CD4-positive, alpha-beta T cell treated with Interleukin-4 for 1 hour (primary cell): ENCODE results near the gene SLC11A1.

Experiments used
- DNase-seq, 2 donors: peaks; one replicate each; pipeline ENCODE4 v3.0.0-alpha.2; 2020 to 2022

Gene SLC11A1

DNA sequence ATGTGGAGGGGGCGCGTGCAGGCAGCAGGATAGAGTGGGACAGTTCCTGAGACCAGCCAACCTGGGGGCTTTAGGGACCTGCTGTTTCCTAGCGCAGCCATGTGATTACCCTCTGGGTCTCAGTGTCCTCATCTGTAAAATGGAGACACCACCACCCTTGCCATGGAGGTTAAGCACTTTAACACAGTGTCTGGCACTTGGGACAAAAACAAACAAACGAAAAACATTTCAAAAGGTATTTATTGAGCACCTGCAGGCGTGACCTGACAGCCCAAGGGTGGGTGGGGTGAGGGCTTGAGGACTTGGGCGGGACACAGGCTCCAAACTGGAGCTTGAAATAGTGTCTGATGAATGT is 13.0 kb downstream of the SLC11A1 start:
- no peak for DNase-seq

DNA sequence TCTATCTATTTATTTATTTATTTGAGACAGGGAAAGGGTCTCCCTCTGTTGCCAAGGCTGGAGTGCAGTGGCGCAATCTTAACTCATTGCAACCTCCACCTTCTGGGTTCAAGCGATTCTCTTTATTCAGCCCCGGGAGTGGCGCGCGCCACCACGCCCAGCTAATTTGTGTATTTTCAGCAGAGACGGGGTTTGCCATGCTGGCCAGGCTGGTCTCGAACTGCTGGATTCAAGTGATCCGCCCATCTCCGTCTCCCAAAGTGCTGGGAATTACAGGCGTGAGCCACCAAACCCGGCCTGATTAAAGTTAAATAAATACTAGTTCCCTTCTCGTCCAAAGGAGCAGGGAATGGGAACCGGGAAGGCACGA is 13.4 kb downstream of the SLC11A1 start:
- DNase-seq = no peak

DNA sequence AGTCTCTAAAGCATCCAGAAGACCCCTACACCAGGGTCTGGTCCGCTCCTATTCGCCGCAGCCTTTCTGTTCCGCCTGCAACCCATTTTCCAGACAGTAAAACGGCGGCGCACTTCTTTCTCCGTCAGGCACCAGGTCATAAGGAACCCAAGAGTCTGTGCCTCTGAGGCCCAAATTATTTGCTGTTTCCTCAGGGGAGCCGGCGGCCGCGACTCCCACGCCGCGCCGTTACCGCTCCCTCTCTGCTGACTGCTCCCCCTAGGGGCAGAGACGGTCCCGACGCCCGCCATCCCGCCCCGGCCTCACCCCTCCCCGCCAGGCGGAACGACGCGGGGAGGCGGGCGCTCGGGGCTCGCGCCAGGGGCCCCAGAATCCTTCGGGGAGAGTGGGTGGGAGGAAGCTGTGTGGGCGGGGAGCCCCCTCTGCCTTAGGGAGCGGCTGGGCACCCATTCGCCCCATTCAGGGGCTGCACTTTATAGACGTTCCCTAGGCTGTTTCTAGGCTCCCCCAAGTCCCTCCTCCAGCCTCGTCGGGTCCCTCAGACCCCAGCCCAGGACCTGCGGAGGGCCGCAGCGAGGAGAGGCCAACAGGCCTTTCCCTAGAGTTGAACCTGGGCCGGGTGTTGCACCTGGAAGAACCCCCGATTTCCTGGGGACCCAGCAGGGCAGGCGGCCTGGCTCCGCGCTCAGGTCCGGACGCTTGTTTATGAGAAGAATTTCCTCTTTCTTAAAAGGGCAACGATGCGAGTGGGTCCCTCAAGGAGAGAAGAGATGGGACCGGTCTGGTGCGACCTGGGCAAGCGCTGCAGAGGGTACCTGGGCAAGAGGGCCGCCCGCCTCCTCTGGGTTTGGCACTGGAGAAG is 14.0 kb downstream of the SLC11A1 start:
- DNase-seq = peak; percentile 96 to 97

DNA sequence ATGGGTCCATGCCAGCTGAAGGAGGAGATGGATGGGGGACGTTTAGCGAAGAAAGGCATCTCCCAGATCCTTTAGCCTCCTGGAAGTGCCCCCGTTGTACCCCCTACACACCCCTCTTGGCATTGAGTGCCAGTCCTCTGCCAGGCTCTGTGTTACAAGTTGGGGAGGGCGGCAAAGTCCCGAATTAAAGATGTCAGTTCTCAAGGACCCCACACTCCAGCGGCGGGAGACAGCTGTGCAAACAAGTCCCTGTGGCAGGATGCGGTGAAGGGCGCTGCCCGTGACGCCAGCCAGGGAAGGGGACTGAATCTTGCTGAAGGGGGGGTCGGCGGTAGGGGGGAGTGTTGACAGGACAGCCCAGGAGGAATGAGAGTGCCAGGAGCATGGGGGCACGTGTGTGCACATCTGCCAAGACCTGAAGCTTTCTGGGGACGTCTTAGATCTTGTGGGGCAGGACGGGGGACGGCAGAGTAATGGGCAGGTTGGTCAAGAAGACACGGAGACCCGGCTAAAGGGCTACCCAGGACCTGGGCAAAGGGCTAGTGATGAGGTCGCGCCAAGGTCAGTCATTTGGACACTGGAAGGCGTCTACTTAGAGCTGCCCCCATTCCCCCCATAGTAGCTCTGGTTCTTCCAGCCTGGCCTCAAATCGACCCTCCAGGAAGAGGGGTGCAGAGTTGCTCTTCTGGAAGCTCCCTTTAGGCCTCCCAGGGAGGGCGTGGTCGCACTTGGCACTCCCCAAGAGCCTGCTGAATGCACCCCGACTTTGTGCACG is 14.8 kb downstream of the SLC11A1 start:
- peak; percentile 81 for DNase-seq

DNA sequence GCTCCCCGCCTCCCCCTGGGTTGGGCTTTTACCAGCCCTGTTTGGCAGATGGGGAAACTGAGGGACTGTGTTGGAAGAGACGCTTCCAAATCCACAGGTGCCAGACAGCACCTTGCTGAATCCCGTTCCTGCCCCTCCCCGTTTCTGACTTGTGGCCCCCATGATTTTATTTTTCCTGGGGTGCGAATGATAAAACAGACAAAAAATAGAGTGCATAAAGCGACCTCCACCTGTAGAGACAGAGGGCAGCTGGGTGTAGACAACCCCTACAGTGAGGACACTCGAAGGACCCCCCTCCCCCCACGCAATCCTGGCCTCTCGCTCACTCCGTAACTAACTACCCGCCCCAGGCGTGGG is 15.4 kb downstream of the SLC11A1 start:
- DNase-seq = peak in 1 of 2 donors; percentile 33

DNA sequence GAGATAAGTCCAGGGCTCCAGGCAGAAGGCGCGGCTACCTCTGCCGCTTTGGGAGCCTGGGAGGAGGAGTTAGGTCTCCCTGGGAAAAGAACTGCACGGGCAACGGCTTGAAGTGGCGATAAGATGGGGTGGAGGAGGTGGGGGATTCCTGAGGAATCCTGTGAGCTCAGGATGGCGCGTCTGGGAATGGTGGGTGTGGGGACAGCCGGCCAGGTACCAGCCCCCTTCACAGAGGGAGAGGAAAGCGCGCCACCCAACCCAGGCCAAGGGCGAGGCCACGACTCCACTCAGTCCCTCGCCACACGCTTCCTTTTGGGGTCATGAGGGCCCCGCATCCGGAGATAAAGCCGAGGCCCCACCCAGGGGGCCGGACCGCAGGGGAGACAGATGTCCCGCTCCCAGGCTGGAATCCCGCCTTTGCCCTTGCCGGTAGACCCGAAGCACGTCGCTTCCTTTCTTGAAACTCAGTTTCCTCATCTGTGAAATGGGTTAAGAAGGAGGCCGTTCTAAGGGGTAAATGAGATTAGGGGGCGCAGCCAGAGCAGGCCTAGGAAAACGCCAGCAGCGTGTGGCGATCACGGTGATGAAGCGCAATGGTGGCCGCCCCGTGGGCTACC is 15.9 kb downstream of the SLC11A1 start:
- DNase-seq = peak; percentile 54 to 65

DNA sequence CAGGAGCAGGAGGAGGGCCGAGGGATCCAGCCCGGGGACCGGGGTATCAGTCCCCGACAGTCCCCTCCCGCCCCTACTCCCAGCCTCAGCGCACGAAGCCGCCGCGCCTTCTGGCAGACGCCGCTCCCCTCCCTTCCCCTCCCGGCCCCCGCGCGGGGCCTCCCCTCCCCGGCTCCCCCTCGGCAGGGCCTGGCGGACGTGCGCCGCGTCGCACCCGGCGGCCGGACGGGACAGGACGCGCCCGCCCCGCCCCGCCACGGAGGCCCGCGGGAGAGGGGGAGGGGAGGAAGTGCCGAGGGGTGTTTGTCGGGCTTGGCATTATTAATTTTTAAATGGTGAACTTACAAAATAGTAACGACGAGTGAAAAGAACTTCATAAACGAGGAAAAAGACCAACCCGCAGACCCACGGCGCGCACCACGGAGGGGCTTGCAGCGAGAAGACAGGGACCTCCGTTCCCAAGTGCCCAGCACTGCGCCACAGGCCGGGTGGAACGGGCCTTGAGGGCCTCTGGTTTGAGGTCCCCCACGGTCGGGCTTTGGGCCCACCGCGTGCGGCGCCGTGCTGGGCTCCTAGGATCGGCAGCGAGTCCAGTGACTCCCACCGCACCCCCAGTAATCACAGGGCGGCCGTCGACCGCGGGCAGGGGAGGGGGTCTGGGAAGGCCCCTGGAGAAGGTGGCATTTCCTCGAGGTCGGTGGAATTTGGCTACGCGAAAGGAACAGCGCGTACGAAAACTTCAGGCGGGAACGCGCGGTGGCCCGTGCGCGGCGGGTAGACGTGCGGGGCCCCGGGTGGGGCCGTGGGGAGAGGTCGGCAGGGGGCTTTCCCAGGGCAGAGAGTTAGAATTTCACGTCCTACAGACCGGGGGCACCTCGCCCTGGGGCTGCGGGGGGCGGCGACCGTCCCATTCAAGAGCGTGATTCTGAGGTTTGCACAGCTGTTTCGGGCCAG is 16.6 kb downstream of the SLC11A1 start:
- DNase-seq = peak; percentile 73

DNA sequence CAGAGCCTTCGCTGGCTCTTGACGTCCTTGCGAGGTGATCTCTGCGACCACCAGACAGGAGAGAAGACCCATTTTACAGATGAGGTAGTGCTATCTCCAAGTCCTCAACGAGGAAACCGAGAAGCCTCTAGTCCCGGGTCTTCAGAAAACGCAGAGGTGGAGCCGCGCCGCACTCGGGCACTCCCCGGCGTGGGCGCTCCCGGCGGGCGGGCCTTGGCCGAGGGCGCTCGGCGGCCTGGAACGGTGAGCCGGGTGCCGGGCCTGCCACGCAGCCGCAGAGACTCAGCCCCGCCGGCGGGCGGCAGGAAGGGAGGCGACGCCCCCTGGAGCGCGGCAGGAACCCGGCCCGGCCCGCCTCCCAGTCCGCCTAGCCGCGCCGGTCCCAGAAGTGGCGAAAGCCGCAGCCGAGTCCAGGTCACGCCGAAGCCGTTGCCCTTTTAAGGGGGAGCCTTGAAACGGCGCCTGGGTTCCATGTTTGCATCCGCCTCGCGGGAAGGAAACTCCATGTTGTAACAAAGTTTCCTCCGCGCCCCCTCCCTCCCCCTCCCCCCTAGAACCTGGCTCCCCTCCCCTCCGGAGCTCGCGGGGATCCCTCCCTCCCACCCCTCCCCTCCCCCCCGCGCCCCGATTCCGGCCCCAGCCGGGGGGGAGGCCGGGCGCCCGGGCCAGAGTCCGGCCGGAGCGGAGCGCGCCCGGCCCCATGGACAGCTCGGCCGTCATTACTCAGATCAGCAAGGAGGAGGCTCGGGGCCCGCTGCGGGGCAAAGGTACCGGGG is 17.5 kb downstream of the SLC11A1 start, which contains the start of gene CTDSP1:
Gene CTDSP1 (plus strand): TSS at position 478 of the 776 bp plus-strand sequence. CDS start 223 bp downstream, at position 701.
- DNase-seq = peak; percentile 93 to 94

DNA sequence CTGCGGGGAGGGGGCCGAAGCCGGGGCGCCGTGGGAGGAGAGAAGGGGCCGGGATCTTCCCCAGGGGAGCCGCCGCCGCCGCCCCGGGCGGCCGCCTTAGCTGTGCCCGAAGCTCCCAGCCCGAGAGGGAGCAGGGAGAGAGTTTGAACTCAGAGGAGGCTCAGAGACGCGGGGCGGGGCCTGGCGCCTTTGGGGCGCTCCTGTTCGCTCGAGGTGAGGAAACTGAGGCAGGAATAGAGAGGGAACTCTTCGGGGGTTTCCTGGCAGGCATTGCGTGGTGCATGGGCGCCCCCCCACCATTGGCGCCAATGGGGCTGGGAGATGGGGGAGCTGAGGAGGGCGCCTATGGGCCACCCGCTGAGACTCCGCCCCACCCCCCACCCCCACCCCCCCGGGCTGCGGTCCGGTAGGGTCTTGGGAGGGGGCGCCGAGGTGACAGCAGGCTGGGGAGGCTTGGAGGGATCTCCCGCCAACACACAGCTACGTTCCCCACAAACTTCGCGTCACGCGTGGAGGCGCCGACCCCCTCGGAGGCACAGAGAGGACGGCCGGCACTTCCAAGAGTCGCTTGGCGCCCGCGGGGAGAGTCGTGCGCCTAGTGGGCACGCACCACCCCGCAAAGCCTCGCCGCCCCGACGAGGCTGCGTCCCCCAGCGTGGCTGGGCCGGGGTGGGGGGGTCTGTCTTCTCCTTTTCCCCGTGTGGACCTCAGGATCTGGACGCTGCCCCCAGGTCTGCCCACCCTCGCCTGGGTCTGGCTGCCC is 18.3 kb downstream of the SLC11A1 start:
- DNase-seq = peak in 1 of 2 donors; percentile 54

DNA sequence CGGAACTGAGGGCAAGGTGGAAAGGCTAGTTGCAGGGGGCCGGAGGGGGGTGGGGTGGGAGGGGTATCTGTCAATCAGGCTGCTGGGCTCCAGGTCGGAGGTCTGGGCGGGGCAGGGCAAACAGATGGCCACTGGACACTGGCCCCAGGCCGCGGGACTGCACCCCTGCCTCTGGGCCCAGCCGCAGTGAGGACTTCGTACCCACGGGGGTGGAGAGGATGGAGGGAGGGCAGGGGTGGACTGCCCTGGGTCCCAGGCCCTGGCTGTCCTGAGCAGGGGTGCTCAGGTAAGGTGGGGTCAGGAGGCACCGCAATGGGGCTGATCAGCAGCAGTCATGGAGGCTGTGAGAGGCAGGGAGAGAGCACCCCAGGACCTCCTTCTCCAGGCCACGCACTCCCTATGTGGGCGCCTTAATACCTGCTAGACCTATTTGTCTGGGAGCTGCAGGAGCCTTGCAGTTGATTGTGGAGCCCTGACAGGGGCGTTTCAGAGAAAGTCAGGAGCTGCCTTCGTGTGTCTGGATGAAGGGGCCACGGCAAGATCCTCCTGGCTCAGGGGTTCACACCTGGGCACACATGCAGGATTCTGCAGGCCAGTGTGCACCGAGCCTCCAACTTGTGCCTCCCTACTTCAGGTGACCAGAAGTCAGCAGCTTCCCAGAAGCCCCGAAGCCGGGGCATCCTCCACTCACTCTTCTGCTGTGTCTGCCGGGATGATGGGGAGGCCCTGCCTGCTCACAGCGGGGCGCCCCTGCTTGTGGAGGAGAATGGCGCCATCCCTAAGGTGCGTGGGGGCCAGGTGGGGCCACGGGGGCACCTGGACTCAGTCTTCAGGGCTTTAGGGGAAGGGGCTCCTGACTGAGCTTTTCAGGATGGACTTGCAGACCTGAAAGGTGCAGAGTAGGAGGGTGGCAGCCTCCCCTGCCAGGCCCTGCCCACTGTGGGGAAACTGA is 19.1 kb downstream of the SLC11A1 start:
- no peak for DNase-seq

DNA sequence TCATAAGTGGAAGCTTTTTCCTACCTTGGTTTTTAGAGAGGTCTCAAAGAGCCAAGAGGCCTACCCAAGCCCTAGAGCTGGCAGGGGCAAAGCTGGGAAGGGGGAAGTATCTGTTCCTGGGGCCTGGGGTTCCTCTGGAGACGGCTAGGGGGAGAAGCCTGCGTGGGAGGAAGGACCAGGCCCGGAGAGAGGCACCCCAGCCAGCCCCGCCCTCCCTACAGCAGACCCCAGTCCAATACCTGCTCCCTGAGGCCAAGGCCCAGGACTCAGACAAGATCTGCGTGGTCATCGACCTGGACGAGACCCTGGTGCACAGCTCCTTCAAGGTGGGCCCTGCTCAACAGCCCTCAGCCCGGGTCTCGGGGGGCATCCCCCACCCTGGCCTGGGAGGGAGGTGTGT is 19.8 kb downstream of the SLC11A1 start:
- DNase-seq = no peak

DNA sequence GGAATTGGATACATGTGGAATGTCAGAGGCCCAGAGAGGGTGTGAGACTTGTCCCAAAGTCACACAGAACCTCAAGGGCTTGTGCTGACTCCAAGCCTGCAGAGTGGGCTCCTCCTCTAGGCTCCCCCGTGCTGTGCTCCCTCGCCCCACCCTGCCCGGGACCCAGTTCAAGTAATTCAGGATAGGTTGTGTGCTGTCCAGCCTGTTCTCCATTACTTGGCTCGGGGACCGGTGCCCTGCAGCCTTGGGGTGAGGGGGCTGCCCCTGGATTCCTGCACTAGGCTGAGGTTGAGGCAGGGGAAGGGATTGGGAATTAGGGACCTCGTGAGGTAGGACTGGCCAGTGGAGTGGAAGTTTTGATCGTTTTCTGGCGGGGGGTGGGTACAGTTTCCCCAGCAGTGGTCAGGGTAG is 20.4 kb downstream of the SLC11A1 start:
- DNase-seq = no peak

DNA sequence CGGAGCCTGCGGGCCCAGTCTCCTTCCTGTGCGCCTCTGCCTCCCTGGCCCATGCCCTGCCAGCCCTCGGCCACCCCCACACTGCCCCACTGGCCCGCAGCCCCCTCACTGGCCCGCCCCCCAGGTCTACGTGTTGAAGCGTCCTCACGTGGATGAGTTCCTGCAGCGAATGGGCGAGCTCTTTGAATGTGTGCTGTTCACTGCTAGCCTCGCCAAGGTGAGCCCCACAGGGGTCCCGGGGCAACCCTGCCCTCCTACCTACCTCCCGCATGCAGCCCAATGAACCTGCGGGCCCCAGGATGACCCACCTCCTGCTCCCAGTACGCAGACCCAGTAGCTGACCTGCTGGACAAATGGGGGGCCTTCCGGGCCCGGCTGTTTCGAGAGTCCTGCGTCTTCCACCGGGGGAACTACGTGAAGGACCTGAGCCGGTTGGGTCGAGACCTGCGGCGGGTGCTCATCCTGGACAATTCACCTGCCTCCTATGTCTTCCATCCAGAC is 20.9 kb downstream of the SLC11A1 start:
- no peak for DNase-seq

DNA sequence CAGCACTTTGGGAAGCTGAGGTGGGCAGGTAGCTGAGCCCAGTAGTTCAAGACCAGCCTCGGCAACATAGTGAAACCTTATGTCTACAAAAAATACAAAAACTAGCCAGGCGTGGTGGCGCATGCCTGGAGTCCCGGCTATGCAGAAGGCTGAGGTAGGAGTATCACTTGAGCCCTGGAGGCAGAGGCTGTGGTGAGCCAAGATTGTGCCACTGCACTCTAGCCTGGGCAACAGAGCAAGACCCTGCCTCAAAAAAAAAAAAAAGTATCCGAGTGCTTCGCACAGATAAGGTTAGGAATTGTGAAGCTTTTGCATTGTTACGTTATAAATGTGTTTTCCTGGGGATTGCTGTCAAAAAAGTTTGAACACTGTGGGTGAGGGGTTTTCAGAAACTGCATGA is 21.7 kb downstream of the SLC11A1 start:
- no peak for DNase-seq

DNA sequence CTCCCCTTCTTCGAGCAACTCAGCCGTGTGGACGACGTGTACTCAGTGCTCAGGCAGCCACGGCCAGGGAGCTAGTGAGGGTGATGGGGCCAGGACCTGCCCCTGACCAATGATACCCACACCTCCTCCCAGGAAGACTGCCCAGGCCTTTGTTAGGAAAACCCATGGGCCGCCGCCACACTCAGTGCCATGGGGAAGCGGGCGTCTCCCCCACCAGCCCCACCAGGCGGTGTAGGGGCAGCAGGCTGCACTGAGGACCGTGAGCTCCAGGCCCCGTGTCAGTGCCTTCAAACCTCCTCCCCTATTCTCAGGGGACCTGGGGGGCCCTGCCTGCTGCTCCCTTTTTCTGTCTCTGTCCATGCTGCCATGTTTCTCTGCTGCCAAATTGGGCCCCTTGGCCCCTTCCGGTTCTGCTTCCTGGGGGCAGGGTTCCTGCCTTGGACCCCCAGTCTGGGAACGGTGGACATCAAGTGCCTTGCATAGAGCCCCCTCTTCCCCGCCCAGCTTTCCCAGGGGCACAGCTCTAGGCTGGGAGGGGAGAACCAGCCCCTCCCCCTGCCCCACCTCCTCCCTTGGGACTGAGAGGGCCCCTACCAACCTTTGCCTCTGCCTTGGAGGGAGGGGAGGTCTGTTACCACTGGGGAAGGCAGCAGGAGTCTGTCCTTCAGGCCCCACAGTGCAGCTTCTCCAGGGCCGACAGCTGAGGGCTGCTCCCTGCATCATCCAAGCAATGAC is 22.4 kb downstream of the SLC11A1 start:
- DNase-seq = no peak

DNA sequence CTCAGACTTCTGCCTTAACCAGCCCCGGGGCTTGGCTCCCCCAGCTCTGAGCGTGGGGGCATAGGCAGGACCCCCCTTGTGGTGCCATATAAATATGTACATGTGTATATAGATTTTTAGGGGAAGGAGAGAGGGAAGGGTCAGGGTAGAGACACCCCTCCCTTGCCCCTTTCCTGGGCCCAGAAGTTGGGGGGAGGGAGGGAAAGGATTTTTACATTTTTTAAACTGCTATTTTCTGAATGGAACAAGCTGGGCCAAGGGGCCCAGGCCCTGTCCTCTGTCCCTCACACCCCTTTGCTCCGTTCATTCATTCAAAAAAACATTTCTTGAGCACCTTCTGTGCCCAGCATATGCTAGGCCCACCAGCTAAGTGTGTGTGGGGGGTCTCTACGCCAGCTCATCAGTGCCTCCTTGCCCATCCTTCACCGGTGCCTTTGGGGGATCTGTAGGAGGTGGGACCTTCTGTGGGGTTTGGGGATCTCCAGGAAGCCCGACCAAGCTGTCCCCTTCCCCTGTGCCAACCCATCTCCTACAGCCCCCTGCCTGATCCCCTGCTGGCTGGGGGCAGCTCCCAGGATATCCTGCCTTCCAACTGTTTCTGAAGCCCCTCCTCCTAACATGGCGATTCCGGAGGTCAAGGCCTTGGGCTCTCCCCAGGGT is 23.1 kb downstream of the SLC11A1 start:
- no peak for DNase-seq

DNA sequence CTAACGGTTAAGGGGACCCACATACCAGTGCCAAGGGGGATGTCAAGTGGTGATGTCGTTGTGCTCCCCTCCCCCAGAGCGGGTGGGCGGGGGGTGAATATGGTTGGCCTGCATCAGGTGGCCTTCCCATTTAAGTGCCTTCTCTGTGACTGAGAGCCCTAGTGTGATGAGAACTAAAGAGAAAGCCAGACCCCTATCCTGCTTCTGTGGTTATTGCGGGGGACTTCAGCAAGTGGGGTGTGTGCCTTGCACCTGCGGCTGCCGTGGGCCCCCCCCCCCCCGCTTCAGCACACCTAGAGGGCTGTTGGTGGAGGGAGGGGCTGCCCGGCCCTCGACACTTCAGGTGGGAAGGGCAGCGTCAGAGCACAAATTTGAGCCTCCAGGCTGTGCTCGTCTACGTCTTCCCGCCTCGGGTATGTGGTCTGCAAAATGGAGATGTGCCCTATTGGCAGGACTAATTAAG is 23.7 kb downstream of the SLC11A1 start:
- no peak for DNase-seq
